DND-41 (cell line): ENCODE results near the gene ACP4.

ENCODE experiments used
- EZH2 ChIP-seq: IDR thresholded peaks from 3 replicates; pipeline ENCODE4 v1.6.1; 2012; ENCODE audit warnings: borderline replicate concordance, low read depth, mild to moderate bottlenecking, moderate library complexity, low read length, inconsistent platforms; ENCODE audit not compliant: severe bottlenecking
- TF ChIP-seq, protein P1 (sequence below): IDR thresholded peaks from 2 replicates; pipeline ENCODE4 v1.5.1; 2012; ENCODE audit warnings: borderline replicate concordance, low read length, moderate library complexity, mild to moderate bottlenecking; ENCODE audit not compliant: poor library complexity, severe bottlenecking; ENCODE audit errors: extremely low read depth

DNA sequence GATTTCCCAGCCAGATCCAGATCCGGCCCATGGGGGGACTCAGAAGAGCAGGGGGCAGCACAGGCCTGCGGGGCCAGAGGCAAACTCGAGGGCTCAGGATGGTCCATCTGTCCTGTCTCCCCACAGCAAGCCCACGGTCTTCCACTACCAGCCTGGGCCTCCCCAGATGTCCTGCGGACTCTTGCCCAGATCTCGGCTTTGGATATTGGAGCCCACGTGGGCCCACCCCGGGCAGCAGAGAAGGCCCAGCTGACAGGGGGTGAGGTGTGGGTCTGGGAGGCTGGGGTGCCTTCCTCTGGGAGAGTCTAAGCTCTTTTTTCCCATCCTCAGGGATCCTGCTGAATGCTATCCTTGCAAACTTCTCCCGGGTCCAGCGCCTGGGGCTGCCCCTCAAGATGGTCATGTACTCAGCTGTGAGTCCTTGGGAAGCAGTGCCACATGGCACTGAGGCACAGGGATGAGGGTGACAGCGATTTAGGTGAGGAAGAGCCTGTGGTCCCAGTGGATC is 3.4 kb downstream of the ACP4 start:
- TF ChIP-seq, protein P1, sequence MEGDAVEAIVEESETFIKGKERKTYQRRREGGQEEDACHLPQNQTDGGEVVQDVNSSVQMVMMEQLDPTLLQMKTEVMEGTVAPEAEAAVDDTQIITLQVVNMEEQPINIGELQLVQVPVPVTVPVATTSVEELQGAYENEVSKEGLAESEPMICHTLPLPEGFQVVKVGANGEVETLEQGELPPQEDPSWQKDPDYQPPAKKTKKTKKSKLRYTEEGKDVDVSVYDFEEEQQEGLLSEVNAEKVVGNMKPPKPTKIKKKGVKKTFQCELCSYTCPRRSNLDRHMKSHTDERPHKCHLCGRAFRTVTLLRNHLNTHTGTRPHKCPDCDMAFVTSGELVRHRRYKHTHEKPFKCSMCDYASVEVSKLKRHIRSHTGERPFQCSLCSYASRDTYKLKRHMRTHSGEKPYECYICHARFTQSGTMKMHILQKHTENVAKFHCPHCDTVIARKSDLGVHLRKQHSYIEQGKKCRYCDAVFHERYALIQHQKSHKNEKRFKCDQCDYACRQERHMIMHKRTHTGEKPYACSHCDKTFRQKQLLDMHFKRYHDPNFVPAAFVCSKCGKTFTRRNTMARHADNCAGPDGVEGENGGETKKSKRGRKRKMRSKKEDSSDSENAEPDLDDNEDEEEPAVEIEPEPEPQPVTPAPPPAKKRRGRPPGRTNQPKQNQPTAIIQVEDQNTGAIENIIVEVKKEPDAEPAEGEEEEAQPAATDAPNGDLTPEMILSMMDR, result no peak
- TF ChIP-seq EZH2, result no peak
